Testis (tissue), 3 donors: ENCODE results near the gene KIAA2012. TPM values are rescaled to one million over a fixed set of nuclear protein-coding genes. Genes with fewer than 3 reads are reported as not detected.

Experiments
- DNase-seq: peaks from one replicate; pipeline ENCODE4 v3.0.0-alpha.2; 2019
- H3K27ac ChIP-seq, 2 donors: fragments of 200-600 bp; sonication (generic); one replicate each; pipeline ENCODE4 v1.5.1; 2019
- H3K27me3 ChIP-seq: fragments of 200-600 bp; sonication (generic); one replicate; pipeline ENCODE4 v1.5.1; 2019
- H3K36me3 ChIP-seq: fragments of 200-600 bp; sonication (generic); one replicate; pipeline ENCODE4 v1.5.1; 2017; ENCODE audit warnings: low read depth; ENCODE audit errors: missing control alignments
- H3K4me1 ChIP-seq: fragments of 200-600 bp; sonication (generic); one replicate; pipeline ENCODE4 v1.5.1; 2019
- H3K4me3 ChIP-seq, 2 donors: fragments of 200-600 bp; sonication (generic); one replicate each; pipeline ENCODE4 v1.5.1; 2017 to 2019
- H3K9me3 ChIP-seq: fragments of 200-600 bp; sonication (generic); one replicate; pipeline ENCODE4 v1.5.1; 2017
- CTCF ChIP-seq, 3 experiments: fragments of 450-650 bp in 2 of 3; fragments of 200-600 bp in 1 of 3; sonication (generic) in 1 of 3; IDR thresholded peaks; one replicate each; pipeline ENCODE4 v1.5.1; 2016 to 2019; ENCODE audit warnings: antibody characterized with exemption in 3 of 3, mild to moderate bottlenecking in 2 of 3, moderate library complexity in 1 of 3
- POLR2A ChIP-seq: fragments of 450-650 bp; IDR thresholded peaks from one replicate; pipeline ENCODE4 v1.6.1; 2017; ENCODE audit warnings: antibody characterized with exemption, mild to moderate bottlenecking, moderate library complexity
- WGBS, 2 donors: methylation state at CpG; one replicate each; pipeline ENCODE4 v1.1.5; 2018; 5-methylcytosine and 5-hydroxymethylcytosine counted together
- intact Hi-C: fragments of 100-400 bp; cut with DNase I; formaldehyde crosslinking; loops from one replicate; pipeline ENCODE4 v1.15.1; 2023; ENCODE audit warnings: low total_unique reads
- polyA plus RNA-seq: library from polyadenylated mRNA; stranded (reverse); fragments of 350-450 nt; fragmentation: Illumina TruSeq; extraction: RNeasy Lipid Tissue Mini Kit (QIAGEN cat#74804); gene quantifications from one replicate; pipeline ENCODE4 v1.2.3, GENCODE V29; 2014; ENCODE audit warnings: low read depth, low replicate concordance; ENCODE audit not compliant: insufficient read depth
- total RNA-seq, 2 donors: library from RNA; depleted of rRNA; stranded (reverse); fragments of >200 nt; gene quantifications; one replicate each; pipeline ENCODE4 v1.2.3, GENCODE V29; 2016

KIAA2012 gene
- total and polyA plus RNA-seq, 3 donors from 2014 or later: 1.1 to 1.6 (median 1.3) TPM

GRCh38 chr2:202186641-202187202, 113.7 kb downstream of the KIAA2012 start:
- no peak for TF ChIP-seq POLR2A
- no peak for TF ChIP-seq CTCF (IDR thresholded peaks at IDR 0.05)
- Histone ChIP-seq H3K4me3 (no peak overlapping the region), H3K9me3 (no peaks in the 10 kb centered on the region), H3K27ac (no peak overlapping the region), H3K36me3 (no peaks in the 10 kb centered on the region), H3K27me3 (no peaks in the 10 kb centered on the region), H3K4me1 (no peaks in the 10 kb centered on the region)
- no peak for DNase-seq
- intact Hi-C loops: no loop called here
- WGBS, 2 donors: 87 to 99% methylated on average over 4 of the region's 4 CpGs

- Histone ChIP-seq H3K9me3 (no peaks in the 10 kb centered on the region), H3K36me3 (no peaks in the 10 kb centered on the region), H3K27me3 (no peaks in the 10 kb centered on the region), H3K4me3 (no peak overlapping the region), H3K27ac (no peak overlapping the region), H3K4me1 (no peaks in the 10 kb centered on the region)
- TF ChIP-seq POLR2A: no peak
- TF ChIP-seq CTCF (IDR thresholded peaks at IDR 0.05): no peak
- intact Hi-C loops: no loop called here
- DNase-seq: no peak
- WGBS, 2 donors: 75 to 82% methylated on average over 1 of the region's 1 CpG
Observed at GRCh38 chr2:202187570-202187969, 114.5 kb downstream of the KIAA2012 start.

DNA sequence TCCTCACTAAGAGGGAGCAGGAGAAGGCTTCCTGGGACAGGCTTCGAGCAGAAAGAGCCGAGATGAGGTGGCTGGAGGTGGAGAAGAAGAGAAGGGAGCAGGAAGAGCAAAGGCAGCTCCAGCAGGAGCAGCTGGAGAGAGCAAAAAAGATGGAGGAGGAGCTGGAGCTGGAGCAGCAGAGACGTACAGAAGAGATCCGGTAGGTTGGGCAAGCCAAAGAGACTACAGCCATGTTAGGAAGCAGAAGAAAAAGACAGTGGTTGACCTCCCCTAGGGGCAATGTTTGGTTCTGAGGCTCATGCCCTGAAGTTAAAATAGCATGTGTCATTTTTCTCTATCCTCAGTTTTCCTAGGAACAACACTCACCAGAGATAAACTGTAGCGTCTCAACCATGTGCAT, 120.2 kb downstream of the KIAA2012 start:
- H3K4me3 ChIP-seq: no peak overlapping the region
- TF ChIP-seq POLR2A (no peak), CTCF (IDR thresholded peaks at IDR 0.05) (no peak)
- DNase-seq: no peak
- no peaks in the 10 kb centered on the region for H3K9me3 ChIP-seq
- no peak overlapping the region for H3K27ac ChIP-seq
- no peaks in the 10 kb centered on the region for H3K4me1 ChIP-seq
- WGBS, 2 donors: 82 to 96% methylated on average over 5 of the region's 5 CpGs
- no peaks in the 10 kb centered on the region for H3K27me3 ChIP-seq
- intact Hi-C loops: no loop called here
- H3K36me3 ChIP-seq: no peaks in the 10 kb centered on the region

DNA sequence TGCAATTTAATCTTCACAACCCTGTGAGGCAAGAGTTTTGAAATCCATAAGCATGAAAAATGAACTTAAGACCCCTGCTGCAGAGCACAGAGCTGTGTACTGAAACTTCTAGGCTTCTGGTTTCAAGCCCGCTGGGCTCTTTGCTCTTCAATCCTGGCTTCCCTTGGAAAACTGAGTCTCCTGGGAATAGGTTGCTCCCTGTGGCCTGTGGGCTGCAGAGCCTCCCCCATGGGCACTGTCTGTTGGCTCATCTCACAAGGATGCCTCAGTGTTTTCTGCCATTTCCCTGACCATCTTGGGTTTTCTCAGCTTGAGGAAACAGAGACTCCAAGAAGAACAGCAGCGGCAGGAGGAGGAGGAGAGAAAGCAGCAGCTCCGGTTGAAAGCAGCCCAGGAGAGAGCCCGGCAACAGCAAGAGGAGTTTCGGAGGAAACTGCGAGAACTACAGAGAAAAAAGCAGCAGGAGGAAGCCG, 120.9 kb downstream of the KIAA2012 start:
- intact Hi-C loops: no loop called here

GRCh38 chr2:202194418-202194817, 121.4 kb downstream of the KIAA2012 start:
- H3K36me3 ChIP-seq: no peaks in the 10 kb centered on the region
- H3K4me3 ChIP-seq: no peak overlapping the region
- no peaks in the 10 kb centered on the region for H3K9me3 ChIP-seq
- intact Hi-C loops: no loop called here
- 91 to 93% methylated on average over 3 of the region's 3 CpGs for WGBS, 2 donors
- DNase-seq: no peak
- no peak overlapping the region for H3K27ac ChIP-seq
- H3K27me3 ChIP-seq: no peaks in the 10 kb centered on the region
- TF ChIP-seq CTCF (IDR thresholded peaks at IDR 0.05) (no peak), POLR2A (no peak)
- H3K4me1 ChIP-seq: no peaks in the 10 kb centered on the region

More for the DNA sequence above, 120.9 kb downstream of the KIAA2012 start:
- DNase-seq: no peak
- Histone ChIP-seq H3K4me3 (no peak overlapping the region), H3K36me3 (no peaks in the 10 kb centered on the region), H3K27me3 (no peaks in the 10 kb centered on the region), H3K4me1 (no peaks in the 10 kb centered on the region), H3K27ac (no peak overlapping the region), H3K9me3 (no peaks in the 10 kb centered on the region)
- no peak for TF ChIP-seq POLR2A
- WGBS, 2 donors: 83 to 84% methylated on average over 7 of the region's 7 CpGs
